Spleen (tissue), 7 donors: ENCODE data around the gene OR51A2.

Experiments used
- POLR2AphosphoS5 ChIP-seq, 3 donors: sonication (generic); formaldehyde crosslinking; IDR thresholded peaks; one replicate each; pipeline ENCODE4 v1.5.1; 2017; ENCODE audit warnings: antibody characterized with exemption in 3 of 3
- TF ChIP-seq, protein P1 (sequence below), 11 experiments: fragments of 200-600 bp in 7 of 11; fragments of 450-650 bp in 4 of 11; sonication (generic) in 4 of 11; IDR thresholded peaks in 8 of 11; conservative IDR thresholded peaks in 3 of 11; 1 replicate in 7 of 11; 2 replicates in 4 of 11; pipeline versions ENCODE4 v1.4.0 to v1.8.0; 2016 to 2021; ENCODE audit warnings: antibody characterized with exemption in 11 of 11, inconsistent platforms in 4 of 11, mild to moderate bottlenecking in 1 of 11
- donor health status: DM: no; HTN: no; CAD: no; lungs with moderate emphysema.
- donor health status: DM: no; HTN: no; CAD: no.
- donor health status: DM: no; HTN: no; CAD: no.

GRCh38 chr11:4983841-4984240 is 28.3 kb upstream of the OR51A2 start:
- TF ChIP-seq, protein P1, sequence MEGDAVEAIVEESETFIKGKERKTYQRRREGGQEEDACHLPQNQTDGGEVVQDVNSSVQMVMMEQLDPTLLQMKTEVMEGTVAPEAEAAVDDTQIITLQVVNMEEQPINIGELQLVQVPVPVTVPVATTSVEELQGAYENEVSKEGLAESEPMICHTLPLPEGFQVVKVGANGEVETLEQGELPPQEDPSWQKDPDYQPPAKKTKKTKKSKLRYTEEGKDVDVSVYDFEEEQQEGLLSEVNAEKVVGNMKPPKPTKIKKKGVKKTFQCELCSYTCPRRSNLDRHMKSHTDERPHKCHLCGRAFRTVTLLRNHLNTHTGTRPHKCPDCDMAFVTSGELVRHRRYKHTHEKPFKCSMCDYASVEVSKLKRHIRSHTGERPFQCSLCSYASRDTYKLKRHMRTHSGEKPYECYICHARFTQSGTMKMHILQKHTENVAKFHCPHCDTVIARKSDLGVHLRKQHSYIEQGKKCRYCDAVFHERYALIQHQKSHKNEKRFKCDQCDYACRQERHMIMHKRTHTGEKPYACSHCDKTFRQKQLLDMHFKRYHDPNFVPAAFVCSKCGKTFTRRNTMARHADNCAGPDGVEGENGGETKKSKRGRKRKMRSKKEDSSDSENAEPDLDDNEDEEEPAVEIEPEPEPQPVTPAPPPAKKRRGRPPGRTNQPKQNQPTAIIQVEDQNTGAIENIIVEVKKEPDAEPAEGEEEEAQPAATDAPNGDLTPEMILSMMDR (IDR thresholded peaks at IDR 0.05 in 8 of 11, conservative IDR thresholded peaks at IDR 0.05 in 3 of 11): no peak
- no peak for TF ChIP-seq POLR2AphosphoS5 (IDR thresholded peaks at IDR 0.05)
